HCT116 (cell line): ENCODE data around the gene MYOM1. TPM values are rescaled to one million over a fixed set of nuclear protein-coding genes. Genes with fewer than 3 reads are reported as not detected.

Source experiments
- ATAC-seq: fragments of 200-7000 bp; cut with Tn5 transposase; 2 replicates; pipeline ENCODE4 v1.9.1; 2020; ENCODE audit warnings: mild to moderate bottlenecking, moderate library complexity
- BruUV-seq: library from RNA; stranded (reverse); fragments of 400-500 nt; replicated peaks from 2 replicates; lab custom pipeline; 2021; lab: Mats Ljungman, UMichigan
- CTCF ChIA-PET: fragments of 300-600 bp; sonication (Branson Sonifier 250); formaldehyde crosslinking; loops from one replicate; lab custom pipeline; 2021; ENCODE audit warnings: antibody characterized with exemption; lab: Charles Lee
- POLR2A ChIA-PET: fragments of 300-600, 350-600 bp; sonication (Branson Sonifier 250); formaldehyde crosslinking; loops from one replicate; lab custom pipeline; 2021; ENCODE audit warnings: antibody characterized with exemption; lab: Charles Lee
- RAD21 ChIA-PET, 2 experiments: fragments of 300-600 bp; sonication (Branson Sonifier 250); formaldehyde crosslinking; loops; one replicate each; lab custom pipeline; 2023; ENCODE audit warnings: low total read pairs in 2 of 2; ENCODE audit not compliant: uncharacterized antibody in 2 of 2, unreplicated experiment in 2 of 2, low non-redundant PET in 1 of 2; lab: Charles Lee
- DNase-seq: peaks from one replicate; pipeline ENCODE4 v3.0.0-alpha.2; 2010; ENCODE audit warnings: low read depth, low spot score
- H2AFZ ChIP-seq: fragments of 200-600 bp; shearing (Covaris generic), sonication (generic); 2 replicates; pipeline ENCODE4 v1.6.1; 2017; ENCODE audit warnings: low read depth, mixed run types, mixed read lengths, antibody characterized with exemption, low read length; ENCODE audit not compliant: poor library complexity, severe bottlenecking
- H3K27ac ChIP-seq: 2 replicates; pipeline ENCODE4 v1.5.1; 2012; ENCODE audit warnings: low read depth, low read length
- H3K27me3 ChIP-seq: fragments of 200-600 bp; sonication (generic); 2 replicates; pipeline ENCODE4 v1.6.1; 2016; ENCODE audit warnings: mixed run types, low read length, mixed read lengths; ENCODE audit not compliant: insufficient read depth
- H3K36me3 ChIP-seq, 2 experiments: fragments of 200-500 bp in 1 of 2; fragments of 200-600 bp in 1 of 2; sonication (Bioruptor generic) in 1 of 2; sonication (generic) in 1 of 2; 2 replicates each; pipeline versions ENCODE4 v1.5.1 to v1.6.1; 2014 to 2016; ENCODE audit warnings: low read length in 2 of 2, inconsistent platforms in 1 of 2, mixed read lengths in 1 of 2, mixed run types in 1 of 2; ENCODE audit not compliant: insufficient read depth in 2 of 2, control insufficient read depth in 1 of 2
- H3K4me1 ChIP-seq, 2 experiments: fragments of 200-600 bp in 1 of 2; sonication (generic) in 1 of 2; 2 replicates each; pipeline versions ENCODE4 v1.5.1 to v1.6.1; 2012 to 2017; ENCODE audit warnings: low read length in 2 of 2, inconsistent platforms in 1 of 2, mild to moderate bottlenecking in 1 of 2, mixed read lengths in 1 of 2, mixed run types in 1 of 2, moderate library complexity in 1 of 2; ENCODE audit not compliant: insufficient read depth in 2 of 2, control insufficient read depth in 1 of 2
- H3K4me2 ChIP-seq: fragments of 200-600 bp; sonication (generic); 2 replicates; pipeline ENCODE4 v1.6.1; 2017; ENCODE audit warnings: mixed run types, low read length, mixed read lengths
- H3K4me3 ChIP-seq, 2 experiments: fragments of 200-600 bp in 1 of 2; sonication (generic) in 1 of 2; replicated peaks in 1 of 2; 2 replicates each; pipeline ENCODE4 v1.5.1; 2011 to 2016; ENCODE audit warnings: low read length in 2 of 2, control low read depth in 1 of 2, low read depth in 1 of 2, mild to moderate bottlenecking in 1 of 2, mixed read lengths in 1 of 2, mixed run types in 1 of 2
- H3K79me2 ChIP-seq: fragments of 200-600 bp; sonication (generic); 2 replicates; pipeline ENCODE4 v1.6.1; 2017; ENCODE audit warnings: mild to moderate bottlenecking, mixed run types, low read length, moderate library complexity, mixed read lengths; ENCODE audit not compliant: insufficient read depth
- H3K9ac ChIP-seq: fragments of 200-600 bp; sonication (generic); 2 replicates; pipeline ENCODE4 v1.6.1; 2016; ENCODE audit warnings: low read length, mixed read lengths
- H3K9me2 ChIP-seq: fragments of 200-600 bp; sonication (generic), shearing (Covaris generic); 2 replicates; pipeline ENCODE4 v1.6.1; 2017; ENCODE audit warnings: mixed run types, mild to moderate bottlenecking, moderate library complexity; ENCODE audit not compliant: insufficient read depth
- H3K9me3 ChIP-seq, 2 experiments: fragments of 200-500 bp in 1 of 2; fragments of 200-600 bp in 1 of 2; sonication (Bioruptor generic) in 1 of 2; sonication (generic) in 1 of 2; 2 replicates each; pipeline ENCODE4 v1.6.1; 2014 to 2017; ENCODE audit warnings: low read length in 2 of 2, mixed read lengths in 2 of 2, inconsistent platforms in 1 of 2, low read depth in 1 of 2, mild to moderate bottlenecking in 1 of 2, mixed run types in 1 of 2, moderate library complexity in 1 of 2; ENCODE audit not compliant: control insufficient read depth in 1 of 2, insufficient read depth in 1 of 2
- H4K20me1 ChIP-seq: fragments of 200-600 bp; sonication (generic), shearing (Covaris generic); 2 replicates; pipeline ENCODE4 v1.6.1; 2017; ENCODE audit warnings: mixed run types, mild to moderate bottlenecking, moderate library complexity; ENCODE audit not compliant: insufficient read depth
- POLR2AphosphoS5 ChIP-seq: IDR thresholded peaks from 2 replicates; pipeline ENCODE4 v1.6.1; 2011; ENCODE audit warnings: mild to moderate bottlenecking, low read depth, low read length, moderate library complexity
- SRF ChIP-seq: IDR thresholded peaks from 2 replicates; pipeline ENCODE4 v1.6.1; 2012; ENCODE audit warnings: low read depth
- ZNF274 ChIP-seq: fragments of 200-500 bp; sonication (Bioruptor generic); IDR thresholded peaks from 2 replicates; pipeline ENCODE4 v1.6.1; 2014; ENCODE audit warnings: mild to moderate bottlenecking, low read depth, low read length, inconsistent platforms
- intact Hi-C: fragments of 100-400 bp; cut with micrococcal nuclease; formaldehyde crosslinking; loops from 2 replicates; pipeline ENCODE4 v1.10.0; 2022
- total RNA-seq: library from RNA; stranded (reverse); gene quantifications from one replicate; pipeline ENCODE4 v1.2.1, GENCODE V29; 2021; ENCODE audit not compliant: unreplicated experiment
- TF ChIP-seq, protein P1 (sequence below): IDR thresholded peaks from 2 replicates; pipeline ENCODE4 v1.6.1; 2012; ENCODE audit warnings: low read depth

The MYOM1 gene
- total RNA-seq, 1 experiment from 2014 or later, result 0.52 TPM

DNA sequence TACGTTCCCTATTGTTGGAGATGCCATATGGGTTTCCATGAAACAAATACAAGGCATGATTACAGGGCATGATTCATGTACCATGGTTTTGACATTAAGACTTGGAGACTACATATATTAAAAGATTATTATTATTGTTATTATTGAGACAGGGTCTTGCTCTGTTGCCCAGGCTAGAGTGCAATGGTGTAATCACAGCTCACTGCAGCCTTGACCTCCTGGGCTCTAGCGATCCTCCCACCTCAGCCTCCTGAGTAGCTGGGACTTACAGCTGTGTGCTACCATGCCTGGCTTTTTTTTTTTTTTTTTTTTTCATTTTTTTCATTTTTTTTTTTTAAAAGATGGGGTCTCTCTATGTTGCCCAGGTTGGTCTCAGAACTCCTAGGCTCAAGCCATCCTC lies 69.1 kb downstream of the MYOM1 start:
- BruUV-seq, result no TSS peak

DNA sequence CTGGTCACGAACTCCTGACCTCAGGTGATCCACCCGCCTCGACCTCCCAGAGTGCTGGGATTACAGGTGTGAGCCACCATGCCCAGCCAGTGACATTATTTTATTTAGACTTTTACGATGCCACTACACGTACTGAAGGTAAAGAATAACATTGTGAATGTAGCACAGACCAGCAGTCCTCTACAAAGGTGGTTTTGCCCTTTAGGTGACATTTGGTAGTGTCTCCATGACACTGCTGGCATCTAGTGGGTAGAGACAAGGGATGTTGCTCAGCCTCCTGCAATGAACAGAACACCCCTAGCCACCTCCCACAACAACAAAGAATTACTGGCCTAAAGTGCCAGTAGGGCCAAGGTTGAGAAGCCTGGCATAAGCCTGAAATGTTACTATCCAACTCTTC lies 69.5 kb downstream of the MYOM1 start:
- ATAC-seq, result no peak
- Histone ChIP-seq H4K20me1 (no peaks in the 10 kb centered on the region), H3K27ac (no peak overlapping the region), H3K27me3 (no peaks in the 10 kb centered on the region), H2AFZ (no peak overlapping the region), H3K4me3 (no peak overlapping the region), H3K4me2 (no peak overlapping the region), H3K9me2 (no peaks in the 10 kb centered on the region), H3K4me1 (no peaks in the 10 kb centered on the region), H3K36me3 (no peaks in the 10 kb centered on the region), H3K9me3 (no peaks in the 10 kb centered on the region), H3K9ac (no peak overlapping the region), H3K79me2 (no peaks in the 10 kb centered on the region)
- TF ChIP-seq, protein P1, sequence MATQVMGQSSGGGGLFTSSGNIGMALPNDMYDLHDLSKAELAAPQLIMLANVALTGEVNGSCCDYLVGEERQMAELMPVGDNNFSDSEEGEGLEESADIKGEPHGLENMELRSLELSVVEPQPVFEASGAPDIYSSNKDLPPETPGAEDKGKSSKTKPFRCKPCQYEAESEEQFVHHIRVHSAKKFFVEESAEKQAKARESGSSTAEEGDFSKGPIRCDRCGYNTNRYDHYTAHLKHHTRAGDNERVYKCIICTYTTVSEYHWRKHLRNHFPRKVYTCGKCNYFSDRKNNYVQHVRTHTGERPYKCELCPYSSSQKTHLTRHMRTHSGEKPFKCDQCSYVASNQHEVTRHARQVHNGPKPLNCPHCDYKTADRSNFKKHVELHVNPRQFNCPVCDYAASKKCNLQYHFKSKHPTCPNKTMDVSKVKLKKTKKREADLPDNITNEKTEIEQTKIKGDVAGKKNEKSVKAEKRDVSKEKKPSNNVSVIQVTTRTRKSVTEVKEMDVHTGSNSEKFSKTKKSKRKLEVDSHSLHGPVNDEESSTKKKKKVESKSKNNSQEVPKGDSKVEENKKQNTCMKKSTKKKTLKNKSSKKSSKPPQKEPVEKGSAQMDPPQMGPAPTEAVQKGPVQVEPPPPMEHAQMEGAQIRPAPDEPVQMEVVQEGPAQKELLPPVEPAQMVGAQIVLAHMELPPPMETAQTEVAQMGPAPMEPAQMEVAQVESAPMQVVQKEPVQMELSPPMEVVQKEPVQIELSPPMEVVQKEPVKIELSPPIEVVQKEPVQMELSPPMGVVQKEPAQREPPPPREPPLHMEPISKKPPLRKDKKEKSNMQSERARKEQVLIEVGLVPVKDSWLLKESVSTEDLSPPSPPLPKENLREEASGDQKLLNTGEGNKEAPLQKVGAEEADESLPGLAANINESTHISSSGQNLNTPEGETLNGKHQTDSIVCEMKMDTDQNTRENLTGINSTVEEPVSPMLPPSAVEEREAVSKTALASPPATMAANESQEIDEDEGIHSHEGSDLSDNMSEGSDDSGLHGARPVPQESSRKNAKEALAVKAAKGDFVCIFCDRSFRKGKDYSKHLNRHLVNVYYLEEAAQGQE, result no peak
- no peak for TF ChIP-seq ZNF274
- intact Hi-C loops, result loop anchor here (2.0 to 5.0 kb wide), 2 partner anchors 97 to 218 kb away; partner anchors contain the start of gene MYL12A
- ChIA-PET CTCF (interaction anchor here (0.7 kb wide), 1 partner anchor 446 kb away, joined by 3 read pairs; no protein-coding TSS in a partner anchor), RAD21 (no interaction called here), POLR2A (no interaction called here)
- no peak for DNase-seq
- BruUV-seq, result no TSS peak

More for the DNA sequence above, 69.1 kb downstream of the MYOM1 start:
- ChIA-PET CTCF (interaction anchor here (0.7 kb wide), 1 partner anchor 447 kb away, joined by 3 read pairs; no protein-coding TSS in a partner anchor), RAD21 (no interaction called here), POLR2A (no interaction called here)
- Histone ChIP-seq H3K36me3 (no peaks in the 10 kb centered on the region), H3K9me2 (no peaks in the 10 kb centered on the region), H3K4me3 (no peak overlapping the region), H3K27ac (no peak overlapping the region), H4K20me1 (no peaks in the 10 kb centered on the region), H2AFZ (no peak overlapping the region), H3K9ac (no peak overlapping the region), H3K4me1 (no peaks in the 10 kb centered on the region), H3K79me2 (no peaks in the 10 kb centered on the region), H3K27me3 (no peaks in the 10 kb centered on the region), H3K4me2 (no peak overlapping the region), H3K9me3 (no peaks in the 10 kb centered on the region)
- no peak for ATAC-seq
- TF ChIP-seq POLR2AphosphoS5 (no peak), SRF (no peak)
- no peak for DNase-seq
- intact Hi-C loops, result loop anchor here (2.0 to 5.0 kb wide), 2 partner anchors 96 to 218 kb away; partner anchors contain the start of gene MYL12A
